Loucy (cell line): Measurements from ENCODE around the gene SPSB3.

Source experiments
- CTCF ChIP-seq: fragments of 200-600 bp; sonication (generic); conservative IDR thresholded peaks from 2 replicates; pipeline ENCODE4 v1.5.1; 2014; ENCODE audit warnings: mild to moderate bottlenecking, antibody characterized with exemption, low read length
- EZH2phosphoT487 ChIP-seq: fragments of 200-600 bp; IDR thresholded peaks from 2 replicates; pipeline ENCODE4 v1.6.1; 2018; ENCODE audit warnings: antibody characterized with exemption, mild to moderate bottlenecking, moderate library complexity, borderline replicate concordance

- TF ChIP-seq CTCF (no peak), EZH2phosphoT487 (no peak)
Observed at GRCh38 chr16:1781254-1781653, 1.1 kb downstream of the SPSB3 start.
